CD4-positive, alpha-beta memory T cell (primary cell): ENCODE data around the gene SCFD2. TPM values are rescaled to one million over a fixed set of nuclear protein-coding genes. Genes with fewer than 3 reads are reported as not detected.
A peak's percentile ranks its signal among the peaks of the same experiment; 100 is the strongest.

Experiments
- CTCF ChIA-PET: fragments of 350-600 bp; sonication (Branson Sonifier 250); formaldehyde crosslinking; loops from one replicate; lab custom pipeline; 2021; ENCODE audit warnings: inconsistent platforms; ENCODE audit not compliant: partially characterized antibody; lab: Charles Lee
- POLR2A ChIA-PET: fragments of 350-600 bp; sonication (Branson Sonifier 250); formaldehyde crosslinking; loops from one replicate; lab custom pipeline; 2021; ENCODE audit not compliant: partially characterized antibody; lab: Charles Lee
- DNase-seq, 5 donors: peaks; one replicate each; pipeline versions ENCODE4 v3.0.0 to v3.0.0-alpha.2; 2020 to 2022; ENCODE audit warnings: mixed read lengths in 1 of 5
- H3K27ac ChIP-seq: one replicate; pipeline ENCODE4 v1.7.0; 2013; ENCODE audit warnings: low read depth, low read length
- H3K27me3 ChIP-seq: 2 replicates; pipeline ENCODE4 v1.7.0; 2013; ENCODE audit warnings: mild to moderate bottlenecking, low read length, moderate library complexity; ENCODE audit not compliant: insufficient read depth
- H3K36me3 ChIP-seq: 2 replicates; pipeline ENCODE4 v1.7.0; 2013; ENCODE audit warnings: mild to moderate bottlenecking, low read length, moderate library complexity; ENCODE audit not compliant: insufficient read depth
- H3K4me1 ChIP-seq: 2 replicates; pipeline ENCODE4 v1.7.0; 2013; ENCODE audit warnings: mild to moderate bottlenecking, low read length, moderate library complexity; ENCODE audit not compliant: insufficient read depth
- H3K4me3 ChIP-seq, 2 donors: one replicate each; pipeline ENCODE4 v1.7.0; 2013; ENCODE audit warnings: low read length in 2 of 2, mild to moderate bottlenecking in 1 of 2
- H3K9me3 ChIP-seq, 2 donors: one replicate each; pipeline ENCODE4 v1.7.0; 2013; ENCODE audit warnings: low read length in 2 of 2, control low read depth in 1 of 2; ENCODE audit not compliant: control insufficient read depth in 1 of 2
- H3K27ac Mint-ChIP-seq, 7 donors: one replicate each; pipeline ENCODE4 v1.8.0; 2020 to 2021; ENCODE audit warnings: mixed read lengths in 7 of 7, mild to moderate bottlenecking in 6 of 7, inconsistent platforms in 3 of 7, moderate library complexity in 3 of 7
- H3K27me3 Mint-ChIP-seq, 2 donors: one replicate each; pipeline ENCODE4 v1.8.0; 2020 to 2021; ENCODE audit warnings: mixed read lengths in 2 of 2
- H3K36me3 Mint-ChIP-seq, 2 donors: one replicate each; pipeline ENCODE4 v1.8.0; 2020 to 2021; ENCODE audit warnings: mixed read lengths in 2 of 2, inconsistent platforms in 1 of 2, mild to moderate bottlenecking in 1 of 2
- H3K4me1 Mint-ChIP-seq, 4 donors: one replicate each; pipeline ENCODE4 v1.8.0; 2020 to 2021; ENCODE audit warnings: mixed read lengths in 4 of 4, mild to moderate bottlenecking in 1 of 4
- H3K4me3 Mint-ChIP-seq, 8 donors: one replicate each; pipeline ENCODE4 v1.8.0; 2020 to 2021; ENCODE audit warnings: mixed read lengths in 8 of 8, mild to moderate bottlenecking in 7 of 8, moderate library complexity in 6 of 8, inconsistent platforms in 3 of 8
- H3K9me3 Mint-ChIP-seq, 8 donors: one replicate each; pipeline ENCODE4 v1.8.0; 2020 to 2021; ENCODE audit warnings: mixed read lengths in 8 of 8, mild to moderate bottlenecking in 5 of 8, inconsistent platforms in 3 of 8, moderate library complexity in 1 of 8
- intact Hi-C: fragments of 100-400 bp; cut with micrococcal nuclease; formaldehyde crosslinking; loops from one replicate; pipeline ENCODE4 v1.15.1; 2023
- polyA plus RNA-seq, 2 donors: library from polyadenylated mRNA; unstranded; fragments of 300-500 nt; fragmentation: Illumina TruSeq; gene quantifications; one replicate each; pipeline ENCODE4 v1.2.3, GENCODE V29; 2021
- total RNA-seq, 2 experiments: library from RNA; stranded (reverse); gene quantifications; one replicate each; pipeline ENCODE4 v1.2.3, GENCODE V29; 2021

SCFD2 gene
- total and polyA plus RNA-seq, 4 experiments from 2014 or later, result 12.4 to 21.2 (median 13.5) TPM

DNA sequence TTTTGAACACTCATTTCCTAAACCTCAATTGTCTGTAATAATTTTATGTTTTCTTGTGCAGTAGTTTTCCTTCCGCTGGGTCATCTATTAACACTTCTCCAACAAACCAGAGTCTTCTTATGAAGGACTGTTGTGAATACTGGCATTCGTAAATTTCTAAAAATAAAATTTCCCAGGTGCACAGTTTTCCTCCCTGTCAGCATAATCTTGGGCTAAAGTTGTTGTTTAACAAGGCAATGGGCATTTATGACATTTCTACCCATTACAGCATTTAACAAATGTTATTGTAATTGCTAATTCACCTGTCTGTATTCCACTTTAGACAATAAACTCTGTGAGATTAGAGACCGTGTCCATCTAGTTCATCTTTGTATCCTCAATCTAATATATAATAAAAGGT is 1.2 kb downstream of the SCFD2 start:
- CTCF ChIA-PET, result no interaction called here
- Mint-ChIP-seq H3K27ac (peak overlapping the region; percentile 95 to 98 (median 97)), H3K4me1 (peaks cover 45 to 67% (median 56%) of the 10 kb centered on the region in 4 donors), H3K36me3 (peaks cover 4 to 13% of the 10 kb centered on the region in 2 donors), H3K27me3 (no peaks in the 10 kb centered on the region), H3K9me3 (peaks cover 0 to 3% (median 0%) of the 10 kb centered on the region in 8 donors), H3K4me3 (peak overlapping the region; percentile 94 to 98 (median 96))
- Histone ChIP-seq H3K9me3 (no peaks in the 10 kb centered on the region), H3K4me3 (peak overlapping the region in 1 of 2 donors; percentile 97), H3K27me3 (no peaks in the 10 kb centered on the region), H3K27ac (peak overlapping the region; percentile 74), H3K4me1 (peaks cover 56% of the 10 kb centered on the region), H3K36me3 (no peaks in the 10 kb centered on the region)
- POLR2A ChIA-PET, result interaction anchor here (3.7 kb wide), 1 partner anchor 13 kb away, joined by 49 read pairs; the partner anchor contains the start of gene FIP1L1
- intact Hi-C loops, result loop anchor here (5.0 to 10.0 kb wide), 2 partner anchors 868 to 1330 kb away; partner anchors contain the start of gene SGCB
- DNase-seq, result no peak

GRCh38 chr4:53362093-53362492 is 3.8 kb downstream of the SCFD2 start:
- Histone ChIP-seq H3K27me3 (no peaks in the 10 kb centered on the region), H3K4me3 (no peak overlapping the region), H3K27ac (no peak overlapping the region), H3K4me1 (peaks cover 59% of the 10 kb centered on the region), H3K9me3 (no peaks in the 10 kb centered on the region), H3K36me3 (no peaks in the 10 kb centered on the region)
- Mint-ChIP-seq H3K27ac (peak overlapping the region in 4 of 7 donors; percentile 31 to 65 (median 52)), H3K36me3 (peaks cover 9 to 17% of the 10 kb centered on the region in 2 donors), H3K4me1 (peaks cover 50 to 75% (median 62%) of the 10 kb centered on the region in 4 donors), H3K27me3 (no peaks in the 10 kb centered on the region), H3K9me3 (peaks cover 0 to 3% (median 0%) of the 10 kb centered on the region in 8 donors), H3K4me3 (peak overlapping the region in 6 of 8 donors; percentile 8 to 69 (median 38))
- ChIA-PET POLR2A (no interaction called here), CTCF (no interaction called here)
- intact Hi-C loops, result loop anchor here (10.0 kb wide), 1 partner anchor 1327 kb away; the partner anchor contains the start of gene SGCB
- no peak for DNase-seq

DNA sequence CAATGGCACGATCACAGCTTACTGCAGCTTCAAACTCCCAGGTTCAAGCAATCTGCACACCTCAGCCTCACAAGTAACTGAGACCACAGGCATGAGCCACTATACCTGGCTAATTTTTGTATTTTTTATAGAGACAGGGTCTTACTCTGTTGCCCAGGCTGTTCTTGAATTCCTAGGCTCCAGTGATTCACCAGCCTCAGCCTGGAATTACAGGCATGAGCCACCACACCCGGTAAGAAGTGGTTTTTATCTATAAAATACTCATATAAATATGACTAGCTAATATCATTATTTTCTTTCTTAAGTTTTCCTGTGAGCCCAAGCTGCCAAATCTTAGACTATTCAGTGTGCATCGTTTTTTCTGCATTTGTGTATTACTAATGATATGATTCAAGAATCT is 4.4 kb downstream of the SCFD2 start:
- CTCF ChIA-PET, result no interaction called here
- intact Hi-C loops, result loop anchor here (10.0 kb wide), 1 partner anchor 1327 kb away; the partner anchor contains the start of gene SGCB
- H3K4me1 ChIP-seq, result peaks cover 52% of the 10 kb centered on the region
- Mint-ChIP-seq H3K36me3 (peaks cover 9 to 14% of the 10 kb centered on the region in 2 donors), H3K9me3 (peaks cover 0 to 3% (median 0%) of the 10 kb centered on the region in 8 donors), H3K27me3 (no peaks in the 10 kb centered on the region), H3K27ac (peak overlapping the region in 1 of 7 donors; percentile 10), H3K4me1 (peaks cover 45 to 69% (median 56%) of the 10 kb centered on the region in 4 donors), H3K4me3 (peak overlapping the region in 1 of 8 donors; percentile 56)
- no peak overlapping the region for H3K27ac ChIP-seq
- no peaks in the 10 kb centered on the region for H3K9me3 ChIP-seq
- H3K27me3 ChIP-seq, result no peaks in the 10 kb centered on the region
- H3K36me3 ChIP-seq, result no peaks in the 10 kb centered on the region
- H3K4me3 ChIP-seq, result no peak overlapping the region
- POLR2A ChIA-PET, result no interaction called here
- DNase-seq, result no peak

DNA sequence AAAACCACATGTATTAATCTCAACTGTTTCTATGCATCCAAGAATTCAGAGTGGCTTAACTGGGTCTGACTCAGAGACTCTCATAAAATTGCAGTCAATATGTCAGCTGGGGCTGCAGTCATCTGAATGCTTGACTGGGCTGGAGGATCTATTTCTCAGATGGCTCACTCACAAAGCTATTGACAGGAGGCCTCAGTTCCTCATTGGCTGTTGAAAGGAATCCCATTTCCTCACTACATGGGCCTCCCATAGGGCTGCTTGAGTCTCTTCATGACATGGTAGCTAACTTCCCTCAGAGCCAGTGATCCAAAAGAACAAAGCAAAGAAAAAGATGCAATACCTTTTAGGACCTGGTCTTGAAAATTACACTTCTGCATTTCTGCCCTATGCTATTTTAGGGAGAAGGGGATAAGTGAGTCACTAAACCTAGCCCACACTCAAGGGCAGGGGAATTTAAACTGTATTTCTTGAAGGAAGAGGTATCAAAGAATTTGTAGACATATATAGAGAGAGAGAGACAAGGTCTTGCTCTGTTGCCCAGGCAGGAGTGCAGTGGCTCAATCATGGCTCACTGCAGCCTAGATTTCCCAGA is 9.8 kb downstream of the SCFD2 start:
- Mint-ChIP-seq H3K36me3 (peaks cover 28 to 30% of the 10 kb centered on the region in 2 donors), H3K4me1 (peaks cover 20 to 30% (median 25%) of the 10 kb centered on the region in 4 donors), H3K27ac (no peak overlapping the region), H3K27me3 (no peaks in the 10 kb centered on the region), H3K9me3 (peaks cover 0 to 2% (median 0%) of the 10 kb centered on the region in 8 donors), H3K4me3 (no peak overlapping the region)
- Histone ChIP-seq H3K4me3 (no peak overlapping the region), H3K4me1 (peaks cover 13% of the 10 kb centered on the region), H3K9me3 (no peaks in the 10 kb centered on the region), H3K36me3 (no peaks in the 10 kb centered on the region), H3K27me3 (no peaks in the 10 kb centered on the region), H3K27ac (no peak overlapping the region)
- intact Hi-C loops, result no loop called here
- DNase-seq, result no peak
- POLR2A ChIA-PET, result no interaction called here
- CTCF ChIA-PET, result no interaction called here

DNA sequence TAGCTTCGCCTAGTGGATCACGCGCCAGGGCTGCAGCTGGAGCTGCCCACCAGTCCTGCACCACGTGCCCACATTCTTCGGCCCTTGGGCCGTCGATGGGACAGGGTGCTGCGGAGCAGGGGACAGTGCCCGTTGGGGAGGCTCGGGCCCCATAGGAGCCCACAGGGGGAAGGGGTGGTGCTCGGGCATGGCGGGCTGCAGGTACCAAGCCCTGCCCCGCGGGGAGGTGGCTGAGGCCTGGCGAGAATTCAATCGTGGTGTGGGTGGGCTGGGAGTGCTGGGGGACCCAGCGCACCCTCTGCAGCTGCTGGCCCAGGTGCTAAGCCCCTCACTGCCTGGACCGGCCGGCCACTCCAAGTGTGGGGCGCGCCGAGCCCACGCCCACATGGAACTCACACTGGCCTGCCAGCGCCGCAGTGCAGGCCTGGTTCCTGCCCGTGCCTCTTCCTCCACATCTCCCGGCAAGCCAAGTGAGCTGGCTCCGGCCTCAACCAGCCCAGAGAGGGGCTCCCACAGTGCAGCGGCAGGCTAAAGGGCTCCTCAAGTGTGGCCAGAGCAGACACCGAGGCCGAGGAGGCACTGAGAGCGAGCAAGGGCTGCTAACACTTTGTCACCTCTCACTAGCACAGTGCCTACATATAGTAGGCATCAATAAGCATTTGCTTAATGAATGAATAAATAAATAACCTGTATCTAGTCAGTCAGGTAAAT is 11.7 kb downstream of the SCFD2 start:
- H3K27me3 Mint-ChIP-seq, result no peaks in the 10 kb centered on the region
- CTCF ChIA-PET, result interaction anchor here (1.6 kb wide), 1 partner anchor 33 kb away, joined by 3 read pairs; no protein-coding TSS in a partner anchor
- H3K36me3 Mint-ChIP-seq, result peaks cover 39 to 44% of the 10 kb centered on the region in 2 donors
- no peaks in the 10 kb centered on the region for H3K36me3 ChIP-seq
- intact Hi-C loops, result no loop called here
- peaks cover 10 to 13% (median 11%) of the 10 kb centered on the region in 4 donors for H3K4me1 Mint-ChIP-seq
- H3K27ac Mint-ChIP-seq, result no peak overlapping the region
- no peak overlapping the region for H3K27ac ChIP-seq
- no peaks in the 10 kb centered on the region for H3K4me1 ChIP-seq
- H3K4me3 Mint-ChIP-seq, result no peak overlapping the region
- POLR2A ChIA-PET, result no interaction called here
- H3K4me3 ChIP-seq, result no peak overlapping the region
- no peaks in the 10 kb centered on the region for H3K27me3 ChIP-seq
- no peaks in the 10 kb centered on the region for H3K9me3 ChIP-seq
- peaks cover 0 to 2% (median 0%) of the 10 kb centered on the region in 8 donors for H3K9me3 Mint-ChIP-seq
- no peak for DNase-seq

DNA sequence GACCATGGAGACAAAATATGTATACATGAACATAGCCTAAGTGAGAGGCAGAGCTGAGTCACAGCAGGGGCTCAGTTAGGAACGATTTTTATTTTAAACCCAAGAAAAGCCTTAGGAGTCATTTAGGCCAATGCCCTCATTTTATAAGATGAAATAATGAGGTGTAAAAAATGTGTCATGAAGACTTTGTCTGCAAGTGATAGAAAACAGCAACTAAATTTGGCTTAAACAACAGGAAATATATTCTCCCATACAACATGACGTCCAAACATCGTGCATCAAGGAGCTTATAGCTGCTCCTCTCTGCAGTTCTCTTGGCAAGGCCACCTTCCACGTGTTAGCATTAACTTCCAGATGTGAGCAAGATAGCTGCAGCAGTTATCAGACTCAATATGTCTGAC is 16.8 kb downstream of the SCFD2 start:
- peak overlapping the region in 1 of 7 donors; percentile 73 for H3K27ac Mint-ChIP-seq

DNA sequence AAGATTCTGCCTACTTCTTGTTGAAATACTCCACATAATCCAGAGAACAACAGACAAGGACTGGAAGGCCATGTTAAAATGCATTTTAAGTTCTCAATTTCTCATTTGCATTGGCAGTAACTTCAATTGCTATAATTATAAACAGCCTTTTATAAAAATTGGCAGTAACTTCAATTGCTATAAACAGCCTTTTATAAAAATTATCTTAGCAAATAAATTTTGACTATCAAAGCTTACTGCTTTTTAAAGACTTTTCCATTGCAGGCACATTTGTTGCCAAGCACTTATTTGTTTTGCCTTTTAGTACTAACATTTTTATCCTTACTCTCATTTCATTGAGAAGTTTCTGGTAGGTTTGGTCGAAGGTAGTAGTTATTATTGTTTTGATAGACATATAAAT is 17.8 kb downstream of the SCFD2 start:
- ChIA-PET CTCF (no interaction called here), POLR2A (no interaction called here)
- no peak overlapping the region for H3K27ac Mint-ChIP-seq

More for the DNA sequence above, 16.8 kb downstream of the SCFD2 start:
- Mint-ChIP-seq H3K4me3 (no peak overlapping the region), H3K4me1 (peaks cover 0 to 4% (median 2%) of the 10 kb centered on the region in 4 donors), H3K36me3 (peaks cover 56 to 68% of the 10 kb centered on the region in 2 donors), H3K9me3 (peaks cover 0 to 7% (median 2%) of the 10 kb centered on the region in 8 donors), H3K27me3 (no peaks in the 10 kb centered on the region)
- no peak for DNase-seq
- H3K27me3 ChIP-seq, result no peaks in the 10 kb centered on the region
- H3K36me3 ChIP-seq, result no peaks in the 10 kb centered on the region
- ChIA-PET CTCF (no interaction called here), POLR2A (no interaction called here)
- H3K4me1 ChIP-seq, result no peaks in the 10 kb centered on the region
- no peak overlapping the region for H3K4me3 ChIP-seq
- H3K9me3 ChIP-seq, result no peaks in the 10 kb centered on the region
- intact Hi-C loops, result no loop called here
- no peak overlapping the region for H3K27ac ChIP-seq

More for the DNA sequence above, 17.8 kb downstream of the SCFD2 start:
- intact Hi-C loops, result no loop called here
- no peak overlapping the region for H3K4me3 Mint-ChIP-seq
- Histone ChIP-seq H3K9me3 (no peaks in the 10 kb centered on the region), H3K27ac (no peak overlapping the region), H3K4me1 (no peaks in the 10 kb centered on the region), H3K36me3 (no peaks in the 10 kb centered on the region), H3K27me3 (no peaks in the 10 kb centered on the region), H3K4me3 (no peak overlapping the region)
- peaks cover 1 to 10% (median 8%) of the 10 kb centered on the region in 4 donors for H3K4me1 Mint-ChIP-seq
- H3K27me3 Mint-ChIP-seq, result no peaks in the 10 kb centered on the region
- H3K36me3 Mint-ChIP-seq, result peaks cover 60 to 76% of the 10 kb centered on the region in 2 donors
- no peak for DNase-seq
- peaks cover 0 to 15% (median 2%) of the 10 kb centered on the region in 8 donors for H3K9me3 Mint-ChIP-seq
